Activated gamma-delta T cell treated with anti-CD3 and anti-CD28 coated beads, Interleukin-2, amount 50 U/mL, for 16 hours (primary cell): Measurements from ENCODE around the gene PGAP3.

Experiments used
- DNase-seq: peaks from one replicate; pipeline ENCODE4 v3.0.0-alpha.2; 2020; ENCODE audit warnings: low read depth

PGAP3 gene

GRCh38 chr17:39672522-39673334 lies 15.1 kb downstream of the PGAP3 start:
- DNase-seq, result no peak

GRCh38 chr17:39671651-39672521 lies 16.0 kb downstream of the PGAP3 start:
- no peak for DNase-seq

GRCh38 chr17:39670746-39671145 lies 17.1 kb downstream of the PGAP3 start:
- no peak for DNase-seq

- DNase-seq, result no peak
Measured at GRCh38 chr17:39669897-39670735, 17.7 kb downstream of the PGAP3 start.

GRCh38 chr17:39667945-39668924 lies 19.6 kb downstream of the PGAP3 start, which contains the start of gene PNMT:
PNMT (plus strand) TSS chr17:39668453; CDS start chr17:39668476, 23 bp downstream.
- DNase-seq, result peak; percentile 29

GRCh38 chr17:39667262-39667944 lies 20.5 kb downstream of the PGAP3 start:
- DNase-seq, result no peak

- no peak for DNase-seq
Measured at GRCh38 chr17:39666601-39667261, 21.1 kb downstream of the PGAP3 start.

- DNase-seq, result no peak
Measured at GRCh38 chr17:39666231-39666600, 21.6 kb downstream of the PGAP3 start.

- DNase-seq, result no peak
Measured at GRCh38 chr17:39665642-39666224, 22.1 kb downstream of the PGAP3 start.

- DNase-seq, result no peak
Measured at GRCh38 chr17:39664581-39665561, 23.0 kb downstream of the PGAP3 start, which contains the start of gene TCAP. TCAP (plus strand) TSS chr17:39665349; CDS start chr17:39665360, 11 bp downstream.

- no peak for DNase-seq
Measured at GRCh38 chr17:39663688-39664580, 23.9 kb downstream of the PGAP3 start.

- DNase-seq, result no peak
Measured at GRCh38 chr17:39663340-39663687, 24.5 kb downstream of the PGAP3 start.

- no peak for DNase-seq
Measured at GRCh38 chr17:39662551-39663339, 25.1 kb downstream of the PGAP3 start.

GRCh38 chr17:39661744-39662541 lies 25.9 kb downstream of the PGAP3 start:
- no peak for DNase-seq
